ENCODE data around the gene PLCB1.
"Not testable (repeated sequence)": the region's sequence is repeated elsewhere in the genome, so short reads cannot be mapped to it uniquely, and the experiment has no call there.

PLCB1 gene

GRCh38 chr20:8602389-8603116 is 470.5 kb downstream of the PLCB1 start:
- no peak for DNase-seq (ENCODE audit: low spot score)

DNA sequence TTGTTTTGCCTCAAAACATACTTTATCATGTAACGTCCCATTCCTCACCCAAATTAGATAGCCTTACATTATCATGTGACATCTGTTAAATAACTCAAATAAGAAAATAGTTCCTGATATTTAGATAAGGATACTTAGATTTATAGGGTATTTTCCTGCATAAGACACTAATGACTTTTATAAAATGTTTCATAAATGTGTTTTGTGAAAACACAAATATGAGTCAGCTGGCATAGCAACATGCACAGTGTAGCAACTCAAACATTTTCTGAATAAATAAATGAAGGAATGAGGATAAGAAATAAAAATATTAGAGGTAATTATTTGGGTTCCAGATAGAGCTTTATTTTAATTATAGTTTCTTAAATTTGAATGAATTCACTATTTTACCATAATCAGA is 476.4 kb downstream of the PLCB1 start:
- DNase-seq (ENCODE audit: low spot score), result no peak

GRCh38 chr20:8616792-8617191 is 484.7 kb downstream of the PLCB1 start:
- DNase-seq (ENCODE audit: low spot score), result no peak

- DNase-seq (ENCODE audit: low spot score), result no peak
These were observed 488.9 kb downstream of the PLCB1 start for GRCh38 chr20:8621001-8621400.

- DNase-seq (ENCODE audit: low spot score), result no peak
These were observed 492.0 kb downstream of the PLCB1 start for GRCh38 chr20:8624046-8624445.

- DNase-seq (ENCODE audit: low spot score), result no peak
These were observed 492.6 kb downstream of the PLCB1 start for GRCh38 chr20:8624616-8625015.

DNA sequence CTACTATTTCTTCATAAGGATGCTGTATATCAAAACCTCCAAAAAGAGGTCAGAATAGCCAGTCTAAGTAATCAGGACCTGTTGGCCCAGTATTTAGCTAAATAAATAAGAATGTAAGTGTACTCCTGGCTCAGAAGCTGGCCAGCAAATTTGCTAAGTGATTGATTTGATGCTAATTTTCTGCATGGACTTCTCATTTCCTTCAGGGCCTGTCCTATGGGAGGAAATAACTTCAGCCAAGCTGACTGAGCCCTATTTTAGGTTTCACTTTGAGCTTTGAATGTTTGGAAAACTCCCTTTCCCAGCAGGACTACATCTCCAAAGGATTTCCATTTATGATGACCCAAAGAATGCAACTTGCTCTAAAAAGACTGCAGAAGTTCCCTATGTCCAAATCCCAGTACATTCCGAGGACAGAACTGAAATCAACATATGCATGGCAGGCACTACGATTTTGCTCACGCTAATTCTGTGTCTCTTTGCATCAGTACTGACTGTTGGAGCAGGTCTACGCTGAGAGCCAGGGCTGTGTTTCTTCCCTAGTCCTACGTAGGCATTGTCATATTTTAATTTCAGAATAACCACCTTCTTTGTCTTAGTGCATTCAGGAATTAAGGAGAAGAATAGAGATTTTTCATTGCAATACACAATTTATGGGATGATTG is 495.4 kb downstream of the PLCB1 start:
- no peak for DNase-seq (ENCODE audit: low spot score)

GRCh38 chr20:8631271-8631670 is 499.2 kb downstream of the PLCB1 start:
- no peak for DNase-seq (ENCODE audit: low spot score)

- no peak for DNase-seq (ENCODE audit: low spot score)
These were observed 501.3 kb downstream of the PLCB1 start for GRCh38 chr20:8633366-8633765.

- no peak for DNase-seq (ENCODE audit: low spot score)
These were observed 503.0 kb downstream of the PLCB1 start for GRCh38 chr20:8635048-8635572.

GRCh38 chr20:8635837-8636236 is 503.8 kb downstream of the PLCB1 start:
- no peak for DNase-seq (ENCODE audit: low spot score)

GRCh38 chr20:8639112-8639778 is 507.2 kb downstream of the PLCB1 start:
- DNase-seq (ENCODE audit: low spot score), result no peak

DNA sequence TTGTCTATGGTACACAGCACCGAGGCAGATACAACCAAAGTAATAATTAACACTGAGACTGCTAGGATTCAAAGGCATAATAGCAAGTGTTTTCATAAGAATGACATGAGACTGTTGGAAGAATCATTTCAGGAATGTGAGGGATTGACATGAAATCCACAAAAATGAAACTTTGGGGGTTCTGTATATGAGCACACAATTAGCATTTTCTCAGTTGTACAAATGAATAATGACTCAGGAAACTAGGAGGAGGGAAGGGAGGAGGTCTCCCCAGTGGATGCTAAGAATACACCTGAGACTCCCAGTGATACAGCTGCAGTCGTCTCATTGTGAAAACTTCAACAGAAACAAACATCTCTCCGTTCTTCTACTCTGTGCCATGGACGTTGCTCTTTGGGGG is 508.4 kb downstream of the PLCB1 start:
- no peak for DNase-seq (ENCODE audit: low spot score)

GRCh38 chr20:8642247-8642646 is 510.2 kb downstream of the PLCB1 start:
- no peak for DNase-seq (ENCODE audit: low spot score)

DNA sequence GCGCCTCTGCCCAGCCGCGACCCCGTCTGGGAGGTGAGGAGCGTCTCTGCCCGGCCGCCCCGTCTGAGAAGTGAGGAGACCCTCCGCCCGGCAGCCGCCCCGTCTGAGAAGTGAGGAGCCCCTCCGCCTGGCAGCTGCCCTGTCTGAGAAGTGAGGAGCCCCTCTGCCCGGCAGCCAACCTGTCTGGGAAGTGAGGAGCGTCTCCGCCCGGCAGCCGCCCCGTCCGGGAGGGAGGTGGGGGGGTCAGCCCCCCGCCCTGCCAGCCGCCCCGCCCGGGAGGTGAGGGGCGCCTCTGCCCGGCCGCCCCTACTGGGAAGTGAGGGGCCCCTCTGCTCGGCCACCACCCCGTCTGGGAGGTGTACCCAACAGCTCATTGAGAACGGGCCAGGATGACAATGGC is 512.4 kb downstream of the PLCB1 start:
- DNase-seq (ENCODE audit: low spot score), result not testable (repeated sequence)

GRCh38 chr20:8645326-8645725 is 513.3 kb downstream of the PLCB1 start:
- no peak for DNase-seq (ENCODE audit: low spot score)

GRCh38 chr20:8646033-8646441 is 514.0 kb downstream of the PLCB1 start:
- DNase-seq (ENCODE audit: low spot score), result no peak

DNA sequence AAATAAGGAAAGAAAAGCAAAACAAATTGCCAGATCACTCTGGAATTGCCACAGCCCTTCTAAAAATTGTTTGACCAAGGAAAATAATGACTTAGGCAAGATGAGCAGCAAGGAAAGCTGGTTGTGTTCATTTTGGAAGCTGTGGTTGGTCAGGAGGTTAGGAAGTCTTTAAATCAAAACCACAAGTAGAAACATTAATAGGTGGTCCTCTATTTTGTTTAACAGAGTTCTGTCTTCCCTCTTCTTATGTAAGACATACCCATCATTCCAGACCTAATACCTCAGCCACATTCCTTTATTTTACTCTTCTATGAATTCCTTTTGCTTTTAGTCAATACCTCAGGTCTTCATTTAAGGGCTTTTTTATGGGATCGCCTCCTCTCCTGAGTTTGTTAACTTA is 514.6 kb downstream of the PLCB1 start:
- no peak for DNase-seq (ENCODE audit: low spot score)

- DNase-seq (ENCODE audit: low spot score), result no peak
These were observed 515.9 kb downstream of the PLCB1 start for GRCh38 chr20:8647961-8648441.

GRCh38 chr20:8648466-8648865 is 516.4 kb downstream of the PLCB1 start:
- no peak for DNase-seq (ENCODE audit: low spot score)

GRCh38 chr20:8652396-8652795 is 520.3 kb downstream of the PLCB1 start:
- DNase-seq (ENCODE audit: low spot score), result no peak

DNA sequence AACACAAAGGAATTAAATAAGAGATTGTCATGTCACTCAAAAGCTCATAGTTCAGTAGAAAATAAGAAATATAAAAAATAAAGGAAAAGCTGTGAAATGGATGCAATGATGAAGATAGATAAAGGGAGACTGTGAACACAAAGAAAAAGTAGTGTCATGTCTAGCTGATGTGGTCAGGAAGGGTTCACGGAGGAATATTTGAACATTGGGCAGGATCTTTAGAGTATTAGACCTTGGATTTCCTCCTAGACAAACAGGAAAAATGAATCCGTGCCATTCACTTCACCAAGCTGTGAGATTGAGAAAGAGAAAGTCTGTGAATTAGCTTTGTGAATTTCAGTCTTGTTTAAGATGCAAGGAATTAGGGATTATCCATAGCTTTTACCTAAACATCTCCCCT is 522.4 kb downstream of the PLCB1 start:
- no peak for DNase-seq (ENCODE audit: low spot score)

GRCh38 chr20:8656335-8656734 is 524.3 kb downstream of the PLCB1 start:
- DNase-seq (ENCODE audit: low spot score), result no peak

Measured in left forelimb (tissue), 1 donor.